ENCODE measurements around the gene HIVEP2. TPM values are rescaled to one million over a fixed set of nuclear protein-coding genes. Genes with fewer than 3 reads are reported as not detected.

HIVEP2 gene
- total RNA-seq, 1 experiment from 2014 or later = 4.2 TPM

GRCh38 chr6:142854589-142855488, 90.1 kb downstream of the HIVEP2 start:
- no peak overlapping the region for H4K5ac ChIP-seq (ENCODE audit: insufficient read length, low read depth, low read length)
- no peak overlapping the region for H2BK15ac ChIP-seq (ENCODE audit: low read depth, low read length)
- H3T11ph ChIP-seq (ENCODE audit: low read length) = no peak overlapping the region
- H3K4me2 ChIP-seq (ENCODE audit: insufficient read depth, insufficient read length, low read length) = no peak overlapping the region
- peaks cover 8% of the 10 kb centered on the region for H3K4me1 ChIP-seq (ENCODE audit: insufficient read depth, low read length)
- H3K56ac ChIP-seq (ENCODE audit: insufficient read length, low read depth, low read length) = no peak overlapping the region
- H3K23ac ChIP-seq (ENCODE audit: insufficient read length, low read depth, low read length) = no peak overlapping the region
- H3K4ac ChIP-seq (ENCODE audit: low read depth, low read length) = no peak overlapping the region
- H2BK20ac ChIP-seq (ENCODE audit: low read depth, low read length, poor library complexity, severe bottlenecking) = no peak overlapping the region
- no peak for DNase-seq
- H3K18ac ChIP-seq (ENCODE audit: insufficient read length, low read depth, low read length) = no peak overlapping the region
- H3K9me3 ChIP-seq (ENCODE audit: control insufficient read depth, low read depth, low read length) = no peaks in the 10 kb centered on the region
- H3K23me2 ChIP-seq (ENCODE audit: insufficient read length, low read depth, low read length, poor library complexity, severe bottlenecking) = no peaks in the 10 kb centered on the region
- H4K91ac ChIP-seq (ENCODE audit: insufficient read length, low read depth, low read length) = no peak overlapping the region
- Mint-ChIP-seq H3K9me3 (peaks cover 0 to 1% of the 10 kb centered on the region in 2 experiments; a peak in 2 of 5 replicates), H3K27me3 (ENCODE audit: low read depth) (no peaks in the 10 kb centered on the region), H3K27ac (peak overlapping the region in 1 of 3 experiments; percentile 73; a peak in 2 of 7 replicates), H3K4me3 (no peak overlapping the region), H3K36me3 (ENCODE audit: insufficient read depth in 1 of 3, low read depth in 3 of 3) (peaks cover 0 to 3% (median 1%) of the 10 kb centered on the region in 3 experiments; a peak in 2 of 7 replicates), H3K4me1 (peaks cover 45% of the 10 kb centered on the region in 2 experiments)
- no peak overlapping the region for H2BK12ac ChIP-seq (ENCODE audit: insufficient read length, low read depth, low read length)
- no CpG with 5 or more reads among the region's 12 CpGs for WGBS (ENCODE audit: extremely low coverage, insufficient read length, low lambda C conversion rate)
- no peak overlapping the region for H4K8ac ChIP-seq (replicated peaks; ENCODE audit: insufficient read length, low read depth, low read length)
- no peak overlapping the region for H2BK5ac ChIP-seq (ENCODE audit: insufficient read length, low read length)
- no peaks in the 10 kb centered on the region for H3K79me1 ChIP-seq (ENCODE audit: insufficient read depth, low read depth, low read length, poor library complexity, severe bottlenecking)
- H2AK5ac ChIP-seq (ENCODE audit: insufficient read length, low read length) = no peak overlapping the region
- no peaks in the 10 kb centered on the region for H4K20me1 ChIP-seq (ENCODE audit: control insufficient read depth, insufficient read depth, insufficient read length)
- TF ChIP-seq CTCF (conservative IDR thresholded peaks at IDR 0.05) = no peak
- H2AFZ ChIP-seq (ENCODE audit: low read length) = no peak overlapping the region
- H2BK120ac ChIP-seq (ENCODE audit: low read depth, low read length, poor library complexity, severe bottlenecking) = no peak overlapping the region
- no peaks in the 10 kb centered on the region for H3K27me3 ChIP-seq (ENCODE audit: insufficient read depth, low read length)
- no peak overlapping the region for H3K27ac ChIP-seq (ENCODE audit: insufficient read length, low read depth, low read length)
- H3K9ac ChIP-seq (ENCODE audit: extremely low read depth, insufficient read length, low read length) = no peak overlapping the region
- H3K14ac ChIP-seq (ENCODE audit: insufficient read depth, low read length) = peak overlapping the region; percentile 56; the same call in 1 of the 2 replicates
- H3K79me2 ChIP-seq (ENCODE audit: insufficient read depth, low read length) = no peaks in the 10 kb centered on the region
